T-helper 1 cell (primary cell): ENCODE measurements around the gene DUOXA1.
"Not testable (repeated sequence)": the region's sequence is repeated elsewhere in the genome, so short reads cannot be mapped to it uniquely, and the experiment has no call there.

Experiments used
- DNase-seq, 5 donors: peaks; one replicate each; pipeline ENCODE4 v3.0.0-alpha.2; 2012 to 2020

DUOXA1 gene

DNA sequence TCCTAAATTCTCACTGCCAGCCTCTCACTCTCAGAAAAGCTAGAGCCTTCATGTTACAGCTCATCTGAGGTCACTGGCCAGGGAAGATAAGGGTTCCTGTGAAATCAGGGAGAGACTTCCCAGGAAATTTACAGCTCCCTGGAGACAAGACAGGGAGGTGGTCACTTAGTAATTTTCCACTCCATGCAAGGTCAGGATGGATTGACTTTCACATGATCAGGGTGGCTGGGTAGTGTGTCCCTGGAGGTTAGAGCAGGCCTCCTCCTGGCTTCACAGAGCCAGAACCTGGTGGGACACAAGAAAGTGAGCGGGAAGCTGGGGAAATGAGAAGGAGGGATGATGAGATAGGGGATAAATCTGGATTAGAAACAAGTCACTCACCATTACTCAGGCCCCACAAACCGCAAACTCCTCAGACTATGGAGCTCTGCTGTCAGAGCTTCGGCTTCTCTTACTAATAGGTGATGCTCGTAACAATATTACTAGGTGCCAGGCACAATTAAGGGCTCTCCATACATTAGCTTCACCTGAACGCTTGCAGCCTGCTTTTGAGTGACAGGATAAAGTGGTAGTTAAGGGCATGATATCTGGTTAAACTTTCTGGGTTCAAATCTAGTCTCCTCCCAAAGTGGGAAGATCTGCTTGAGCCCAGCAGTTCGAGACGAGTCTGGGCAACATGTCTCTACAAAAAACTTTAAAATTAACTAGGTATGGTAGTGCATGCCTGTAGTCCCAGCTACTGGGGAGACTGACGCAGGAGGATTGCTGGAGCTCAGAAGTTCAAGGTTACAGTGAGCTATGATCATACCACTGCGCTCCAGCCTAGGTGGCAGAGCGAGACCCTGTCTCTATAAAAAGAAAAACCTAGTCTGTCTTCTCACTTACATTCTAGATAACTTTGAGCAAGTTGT is 40.6 kb downstream of the DUOXA1 start:
- DNase-seq = no peak

DNA sequence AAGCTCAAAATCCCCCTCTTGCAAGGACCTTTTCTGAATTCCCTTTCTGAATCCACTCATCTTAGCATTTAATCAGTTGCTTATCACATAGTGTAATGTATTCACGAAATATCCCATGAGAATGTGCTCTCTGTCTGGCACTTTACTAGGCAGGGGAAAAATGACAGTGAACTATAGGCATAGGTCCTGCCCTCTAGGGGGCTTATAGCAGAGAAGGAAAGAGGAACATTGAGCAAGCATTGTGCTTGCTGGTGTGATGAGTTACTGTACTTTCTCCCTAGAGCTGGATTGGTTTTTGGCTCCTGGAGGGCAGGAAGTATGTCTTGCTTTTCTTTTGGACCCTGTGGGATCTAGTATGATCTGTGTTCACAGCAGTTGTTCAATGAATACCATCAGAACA is 42.2 kb downstream of the DUOXA1 start:
- no peak for DNase-seq

DNA sequence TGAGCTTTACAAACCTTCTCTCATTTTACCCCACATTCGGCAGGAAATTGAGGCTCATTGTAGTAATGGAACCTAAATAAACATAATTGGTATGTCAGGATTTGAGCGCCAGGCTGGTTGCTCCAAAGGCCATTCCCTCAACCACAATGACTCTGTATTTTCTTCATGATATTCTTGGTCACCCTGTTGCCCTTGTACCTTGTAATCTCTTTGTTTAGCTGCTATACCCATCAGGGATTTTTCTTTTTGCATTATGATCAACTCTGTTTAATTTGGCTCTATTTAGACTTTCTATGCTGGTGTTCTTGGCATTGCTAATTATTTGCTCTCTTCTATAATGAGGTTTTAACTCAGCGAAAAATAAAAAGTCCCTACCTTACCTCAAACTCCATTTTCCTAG is 45.5 kb downstream of the DUOXA1 start:
- DNase-seq = no peak

DNA sequence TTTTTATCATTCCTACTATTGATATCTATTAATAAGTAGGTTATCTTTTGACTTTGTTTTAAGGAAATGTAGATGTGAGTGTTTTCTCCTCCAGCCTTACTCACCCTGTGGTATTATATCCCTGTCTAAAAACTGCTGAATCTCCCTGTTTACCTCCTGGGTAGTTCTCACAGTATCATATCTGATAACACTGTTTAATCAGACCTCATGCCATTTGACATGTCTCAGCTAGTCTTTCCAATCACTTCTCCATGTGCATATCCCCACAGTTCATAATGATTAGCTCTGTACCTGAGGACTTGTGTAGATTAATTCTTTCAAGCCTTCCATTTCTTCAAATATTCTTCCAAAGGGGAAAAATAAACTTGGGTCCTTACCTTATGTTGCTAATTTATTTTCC is 46.5 kb downstream of the DUOXA1 start:
- DNase-seq = no peak

DNA sequence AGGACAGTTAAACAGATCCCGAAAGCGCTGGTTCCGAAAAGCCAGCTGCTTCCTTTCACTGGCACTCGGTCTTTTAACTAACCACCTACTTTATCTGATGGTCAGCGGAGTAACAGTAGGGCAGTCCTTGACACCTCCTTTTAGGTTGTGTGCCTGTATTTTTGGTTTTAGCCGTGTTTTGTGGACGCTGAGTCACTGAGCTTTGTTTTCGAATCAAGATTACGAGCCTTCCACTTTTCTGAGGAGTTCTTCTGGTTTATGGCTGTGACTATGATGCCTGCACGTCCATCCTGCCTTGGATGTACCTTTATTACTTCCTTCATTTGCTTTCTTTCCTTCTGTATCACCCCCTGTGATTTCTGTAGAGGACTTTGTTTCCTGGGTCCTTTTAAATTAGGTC is 47.3 kb downstream of the DUOXA1 start:
- not testable (repeated sequence) for DNase-seq

DNA sequence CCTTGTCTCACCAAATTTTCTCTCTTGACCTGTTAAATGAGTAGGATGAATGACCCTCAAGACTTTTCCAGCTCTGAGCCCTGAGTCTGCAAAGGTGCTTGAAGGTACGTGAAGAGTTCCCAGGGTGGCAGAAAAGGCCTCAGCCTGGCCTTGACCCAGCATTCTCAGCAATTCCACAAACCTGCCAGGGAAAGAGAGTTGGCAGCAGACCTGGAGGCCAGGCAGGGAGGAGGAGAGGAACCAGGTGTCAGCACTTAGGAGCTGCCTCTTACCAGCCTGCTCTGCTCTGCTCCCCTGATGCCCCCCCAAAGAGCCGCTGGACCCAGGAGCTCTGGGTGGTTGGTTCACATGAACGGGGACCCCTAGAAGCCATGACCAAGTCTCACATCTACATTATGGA is 49.1 kb downstream of the DUOXA1 start:
- DNase-seq = not testable (repeated sequence)

DNA sequence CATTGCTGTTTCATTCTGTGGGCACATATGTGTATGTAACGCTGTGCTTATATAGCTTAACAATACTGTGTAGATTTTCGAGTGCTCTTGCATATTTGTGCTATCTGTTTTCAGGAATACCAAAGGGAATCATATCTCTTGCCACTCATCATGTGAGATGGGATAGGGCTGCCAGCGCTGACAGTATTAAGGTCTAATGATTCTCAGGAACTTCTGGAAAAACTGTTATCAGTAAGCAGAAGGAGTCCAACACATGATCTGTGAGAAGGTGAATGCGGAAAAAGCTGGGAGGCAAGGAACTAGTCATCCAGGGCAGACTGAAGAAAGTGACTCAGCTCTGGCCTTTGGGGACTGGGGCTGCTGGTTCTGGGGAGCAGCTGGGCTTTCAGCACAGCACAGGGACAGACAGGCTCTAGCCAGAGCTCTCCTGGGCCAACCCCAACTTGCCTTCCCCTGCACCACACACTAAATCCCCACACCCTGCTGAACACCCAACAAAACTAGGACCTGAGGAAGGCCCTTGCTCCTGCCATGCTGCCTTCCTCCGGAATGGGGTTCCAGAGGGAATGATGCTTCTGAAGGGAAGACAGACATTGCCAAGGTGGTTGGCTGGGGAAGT is 49.9 kb downstream of the DUOXA1 start:
- DNase-seq = not testable (repeated sequence)

DNA sequence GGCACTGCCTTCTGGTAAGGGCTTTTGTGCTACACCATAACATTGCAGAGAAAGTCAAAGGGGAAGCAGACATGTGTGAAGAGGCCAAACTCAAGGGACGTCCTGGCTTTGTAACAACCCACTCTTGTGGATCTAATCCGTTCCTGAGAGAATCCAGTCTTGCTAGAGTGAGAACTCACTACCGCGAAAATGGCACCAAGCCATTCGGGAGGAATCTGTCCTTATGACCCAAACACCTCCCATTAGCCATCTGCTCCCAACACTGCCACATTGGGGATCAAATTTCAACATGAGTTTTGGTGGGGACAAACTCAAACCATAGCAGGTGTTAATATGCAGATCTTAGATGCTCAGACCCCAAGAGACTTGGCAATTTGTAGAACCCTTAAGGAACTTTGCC is 50.5 kb downstream of the DUOXA1 start:
- not testable (repeated sequence) for DNase-seq

DNA sequence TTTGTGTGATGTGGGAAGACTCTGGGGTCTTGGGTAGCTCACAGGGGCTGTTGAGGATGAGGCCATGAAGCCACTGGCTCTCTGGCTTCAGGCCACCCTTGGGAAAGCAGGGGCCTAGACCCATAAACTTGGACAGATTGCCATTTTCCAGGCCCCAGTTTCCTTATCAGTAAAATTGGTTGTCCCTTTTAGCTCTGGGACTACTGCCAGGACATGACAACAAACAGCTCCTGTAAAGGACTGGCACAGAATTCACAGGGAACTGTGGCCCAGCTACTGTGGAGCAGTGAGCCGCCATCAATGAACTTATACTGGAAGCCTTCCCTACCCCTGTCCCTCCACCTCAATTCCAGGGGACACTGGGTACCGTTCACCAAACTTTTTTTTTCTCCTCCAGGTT is 52.3 kb downstream of the DUOXA1 start:
- DNase-seq = not testable (repeated sequence)

DNA sequence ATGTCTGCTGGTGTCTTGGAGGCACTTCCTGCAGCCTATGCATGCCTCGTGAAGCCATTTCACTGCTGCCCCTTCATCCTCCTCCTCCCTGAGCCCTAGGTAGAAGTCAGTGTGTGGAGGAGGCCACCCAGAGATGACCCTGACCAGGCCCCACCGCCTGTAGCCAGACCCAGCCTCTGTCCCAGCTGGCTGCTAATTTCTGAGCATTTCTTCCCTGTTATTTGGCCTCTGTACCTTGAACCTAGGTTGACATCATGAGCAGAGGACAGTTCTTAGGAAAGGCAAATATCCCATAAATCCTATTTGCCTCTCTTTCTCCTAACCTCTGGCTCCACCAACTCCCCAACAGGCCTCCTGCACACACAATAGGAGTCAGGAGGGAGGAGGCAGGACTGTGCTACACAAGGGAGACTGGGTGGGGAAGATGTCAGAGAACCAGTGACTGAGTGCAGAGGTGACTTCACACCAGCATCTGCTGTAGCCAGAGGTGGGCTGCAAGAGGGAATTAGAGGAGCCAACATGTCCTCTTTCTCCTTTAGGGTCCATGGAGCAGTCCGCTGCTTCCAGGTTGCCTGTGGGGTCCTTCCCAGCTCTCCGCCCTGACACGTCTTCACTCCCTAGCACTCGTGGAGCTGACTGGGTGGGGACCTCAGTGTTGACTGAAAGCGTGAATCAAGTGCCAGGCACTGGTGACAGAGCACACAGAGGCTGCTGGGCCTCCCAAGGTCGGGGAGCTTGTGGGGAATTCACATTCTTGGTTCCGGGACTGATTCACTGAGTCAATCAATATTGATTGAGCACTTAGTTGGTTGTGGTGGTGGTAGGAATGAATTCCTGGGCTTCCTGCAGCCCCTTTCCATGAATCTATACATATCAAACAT is 54.0 kb downstream of the DUOXA1 start:
- not testable (repeated sequence) for DNase-seq

DNA sequence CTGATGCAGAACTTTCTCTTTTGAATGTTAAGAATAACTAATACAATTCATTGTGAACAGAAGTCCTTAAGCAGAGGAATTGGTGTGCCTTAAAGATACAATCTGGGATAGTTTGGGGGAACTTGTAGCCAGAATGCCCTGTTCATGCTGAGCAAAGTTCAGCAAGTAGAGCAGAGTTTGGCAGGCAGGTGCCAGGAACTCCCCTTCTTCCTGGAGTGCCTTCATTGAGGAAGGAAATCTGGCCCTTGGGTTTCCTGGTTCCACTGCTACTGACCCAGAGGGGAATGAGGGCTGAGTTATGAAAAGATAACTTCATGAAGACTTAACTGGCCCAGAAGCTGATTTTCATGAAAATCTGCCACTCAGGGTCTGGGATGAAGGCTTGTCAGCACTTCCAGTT is 56.1 kb downstream of the DUOXA1 start:
- DNase-seq = not testable (repeated sequence)

DNA sequence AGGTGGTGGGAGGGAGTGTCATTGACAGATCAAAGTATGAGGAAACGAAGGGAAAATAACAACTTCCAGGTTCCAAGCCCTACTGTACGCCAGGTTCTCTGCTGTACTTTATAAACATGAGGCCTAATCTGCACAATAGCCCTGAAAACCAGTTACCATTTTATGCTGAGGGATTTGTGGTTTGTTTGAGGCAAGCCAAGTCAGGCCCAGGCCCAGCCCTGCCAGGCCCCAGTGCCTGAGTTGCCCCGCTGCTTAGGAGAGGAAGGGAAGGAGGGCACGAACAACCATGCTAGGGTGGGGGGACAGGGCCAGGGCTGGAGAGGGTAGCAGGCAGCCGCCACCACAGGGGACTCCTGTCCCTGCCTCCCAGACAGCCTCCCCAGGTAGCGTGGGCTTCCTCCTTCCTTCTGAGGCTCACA is 59.7 kb downstream of the DUOXA1 start:
- not testable (repeated sequence) for DNase-seq
